Measurements from ENCODE around the gene TRPM1.
"Not testable (repeated sequence)": the region's sequence is repeated elsewhere in the genome, so short reads cannot be mapped to it uniquely, and the experiment has no call there.

The TRPM1 gene

DNA sequence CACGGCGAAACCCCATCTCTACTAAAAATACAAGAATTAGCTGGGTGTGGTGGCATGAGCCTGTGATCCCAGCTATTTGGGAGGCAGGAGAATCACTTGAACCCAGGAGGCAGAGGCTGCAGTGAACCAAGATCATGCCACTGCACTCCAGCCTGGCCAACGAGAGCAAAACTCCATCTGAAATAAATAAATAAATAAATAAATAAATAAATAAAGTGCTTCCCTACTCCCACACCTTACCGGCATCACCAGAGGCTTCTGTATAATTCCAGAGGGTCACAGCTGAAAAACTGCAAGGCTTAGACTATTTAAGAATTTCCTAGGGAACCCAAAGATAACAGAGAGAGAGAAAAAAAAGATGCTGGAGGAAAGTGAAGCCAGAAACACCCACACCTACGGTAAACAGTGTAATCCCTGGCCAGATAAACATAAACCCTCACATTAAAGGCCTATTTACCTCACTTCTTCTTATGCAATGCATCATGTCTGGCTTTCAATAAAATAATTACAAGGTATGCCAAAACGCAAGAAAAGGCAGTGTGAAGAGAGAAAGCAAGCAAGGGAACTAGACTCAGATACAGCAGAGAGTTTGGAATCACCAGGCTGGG lies 15.0 kb upstream of the TRPM1 start:
- DNase-seq = no peak

DNA sequence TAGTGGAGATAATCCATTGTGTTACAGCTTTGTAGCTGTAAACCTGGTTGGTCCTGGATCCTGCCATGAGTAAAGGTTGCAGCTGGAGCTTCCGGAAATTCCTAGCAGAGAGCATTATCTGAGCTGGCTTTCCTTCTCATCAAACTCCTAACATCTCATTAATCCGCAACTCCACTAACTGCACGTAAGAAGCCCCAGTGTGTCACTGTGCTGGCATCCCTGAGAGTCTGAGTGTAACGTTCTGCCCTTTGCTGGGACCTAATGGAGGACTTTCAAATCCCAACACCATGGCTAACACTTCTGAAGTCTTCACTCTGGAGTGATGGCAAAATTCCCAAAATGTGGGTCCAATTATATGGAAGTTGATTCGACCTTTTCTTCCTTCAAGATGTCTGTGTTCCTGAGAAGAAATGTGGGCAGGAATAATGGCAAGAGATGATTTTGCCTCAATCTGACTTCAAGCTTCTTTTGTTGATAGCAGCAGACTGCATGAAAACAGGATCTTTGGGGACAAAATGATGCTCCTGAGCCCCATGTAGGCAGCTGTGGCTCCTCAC lies 9.6 kb upstream of the TRPM1 start:
- DNase-seq = no peak

DNA sequence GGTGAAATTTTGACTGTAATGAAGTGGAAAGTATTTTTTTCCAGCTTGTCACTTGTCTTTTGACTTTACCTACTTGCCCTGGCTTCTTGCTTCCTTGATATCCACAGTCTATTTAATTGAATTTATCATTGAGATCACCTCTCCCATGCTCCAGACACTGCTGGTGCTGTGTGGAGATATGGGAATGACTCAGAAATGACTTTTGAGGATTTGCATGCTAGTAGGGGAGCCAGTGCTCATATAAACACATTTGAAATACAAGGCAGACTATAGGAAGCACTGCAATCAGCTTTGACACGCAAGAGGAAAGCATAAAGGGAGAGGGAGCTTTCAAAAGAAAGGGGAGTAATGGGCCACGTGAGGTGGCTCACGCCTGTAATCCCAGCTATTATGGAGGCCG lies 7.3 kb upstream of the TRPM1 start:
- DNase-seq = no peak

DNA sequence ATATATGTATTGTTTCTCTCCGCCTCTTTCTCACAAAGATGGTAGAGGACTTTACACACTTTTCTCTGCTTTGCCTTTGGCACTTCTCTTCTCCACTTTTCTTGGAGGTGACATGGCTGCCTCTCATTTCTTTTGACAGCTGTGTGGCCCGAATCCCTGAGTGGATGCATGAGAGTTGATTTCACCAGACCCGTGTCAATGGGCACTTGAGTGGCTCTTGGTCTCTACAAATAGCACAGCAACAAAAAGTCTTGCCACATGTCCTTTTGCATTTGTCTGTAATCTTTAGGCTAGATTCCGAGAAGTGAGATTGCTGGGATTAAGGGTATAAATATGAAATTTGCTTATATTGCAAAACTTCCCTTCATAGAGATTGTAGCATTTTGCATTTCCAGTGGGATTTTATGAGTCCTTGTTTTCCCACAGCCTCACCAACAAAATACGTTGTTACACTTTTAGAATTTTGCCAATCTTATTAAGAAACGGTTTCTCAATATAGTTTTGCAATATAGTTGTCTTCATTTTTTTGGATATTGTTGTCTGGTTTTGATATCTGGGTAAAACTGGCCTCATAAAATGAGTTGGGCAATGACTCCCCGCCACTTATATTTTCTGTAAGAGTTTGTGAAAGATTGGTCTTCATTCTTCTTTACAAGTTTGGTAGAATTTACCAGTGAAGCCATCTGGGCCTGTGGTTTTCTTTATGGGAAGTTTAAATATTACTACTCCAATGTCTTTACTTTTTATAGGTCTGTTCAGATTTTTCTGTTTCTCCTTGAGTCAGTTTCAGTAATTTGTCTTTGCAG lies 5.2 kb upstream of the TRPM1 start:
- DNase-seq = no peak

DNA sequence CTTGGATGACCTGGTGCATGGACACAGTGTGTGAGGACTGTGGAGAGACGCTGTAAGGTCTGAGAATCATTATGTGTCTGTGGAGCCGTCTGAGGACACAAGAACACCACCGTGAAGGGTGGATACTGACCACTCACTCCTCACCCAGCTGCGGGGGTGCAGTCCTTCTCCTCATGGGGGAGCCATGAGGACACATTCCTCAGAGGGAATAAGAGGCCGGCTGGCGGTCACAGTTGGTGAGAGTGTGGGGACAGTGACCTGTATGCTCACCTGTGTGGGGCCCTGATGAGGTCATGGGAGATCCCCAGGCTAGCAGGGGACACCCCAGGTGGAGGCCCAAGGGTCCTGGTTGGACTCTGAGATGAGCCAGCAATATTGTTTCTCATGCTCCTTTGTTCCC lies 2.5 kb upstream of the TRPM1 start:
- DNase-seq = no peak

DNA sequence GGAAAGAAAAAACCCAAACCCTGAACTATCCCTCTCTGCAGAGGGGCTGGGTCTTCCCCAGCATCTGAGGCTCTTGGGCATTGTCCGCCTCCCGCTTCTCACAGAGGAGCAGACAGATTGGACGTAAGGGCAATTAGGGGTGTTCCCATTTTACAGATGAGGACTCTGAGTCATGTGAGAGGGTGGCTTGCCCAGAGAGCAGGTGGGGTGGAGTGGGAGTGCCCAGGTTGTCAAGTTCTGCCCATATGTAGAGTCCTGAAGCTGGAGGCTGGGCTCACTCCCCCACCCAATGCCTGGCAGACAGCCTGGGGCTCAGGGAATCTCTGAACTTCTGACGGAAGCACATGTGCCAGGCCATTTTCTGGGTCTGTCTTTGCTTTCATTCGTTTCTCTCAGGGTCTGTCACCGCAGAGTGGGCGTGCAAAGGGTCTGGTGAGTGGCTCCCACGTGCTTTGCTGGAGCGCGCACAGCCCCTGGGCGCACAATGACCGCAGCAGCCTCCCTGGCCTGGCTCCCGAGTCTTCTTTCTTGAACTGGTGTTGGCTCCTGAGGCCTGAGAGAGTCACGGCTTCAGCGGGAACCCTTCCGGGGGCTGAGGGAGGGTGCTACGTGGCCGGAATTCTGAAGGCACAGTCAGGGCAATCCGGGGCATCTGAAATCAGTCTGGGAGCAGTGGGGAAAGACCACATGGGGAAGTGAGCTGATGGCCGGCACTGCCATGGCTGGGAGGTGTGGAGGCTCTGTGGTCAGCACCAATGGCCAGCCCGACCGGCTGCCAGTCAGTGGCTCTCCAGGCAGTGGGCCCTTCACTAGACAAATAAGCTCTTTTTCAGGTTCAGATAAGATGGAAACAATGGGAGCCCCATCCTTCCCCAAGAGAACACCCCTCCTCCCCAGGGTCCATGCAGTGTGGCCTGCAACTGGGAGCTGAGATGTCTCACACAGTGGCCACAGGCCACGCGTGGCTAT lies 1.1 kb upstream of the TRPM1 start:
- no peak for DNase-seq

DNA sequence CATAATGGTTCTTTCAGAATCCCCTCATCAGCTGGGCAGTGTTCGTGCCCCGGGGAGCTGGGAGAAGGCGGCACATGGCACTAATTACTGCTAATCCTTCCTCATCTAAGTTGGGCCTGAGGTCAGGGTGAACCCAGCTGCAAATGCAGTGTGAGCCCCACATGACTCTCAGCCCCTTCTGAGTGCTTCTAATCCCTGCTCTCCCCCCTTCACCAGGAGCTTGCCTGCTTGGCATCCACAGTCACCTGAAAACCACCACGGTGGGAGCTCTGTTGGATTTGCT lies 455 bp upstream of the TRPM1 start:
- no peak for DNase-seq

DNA sequence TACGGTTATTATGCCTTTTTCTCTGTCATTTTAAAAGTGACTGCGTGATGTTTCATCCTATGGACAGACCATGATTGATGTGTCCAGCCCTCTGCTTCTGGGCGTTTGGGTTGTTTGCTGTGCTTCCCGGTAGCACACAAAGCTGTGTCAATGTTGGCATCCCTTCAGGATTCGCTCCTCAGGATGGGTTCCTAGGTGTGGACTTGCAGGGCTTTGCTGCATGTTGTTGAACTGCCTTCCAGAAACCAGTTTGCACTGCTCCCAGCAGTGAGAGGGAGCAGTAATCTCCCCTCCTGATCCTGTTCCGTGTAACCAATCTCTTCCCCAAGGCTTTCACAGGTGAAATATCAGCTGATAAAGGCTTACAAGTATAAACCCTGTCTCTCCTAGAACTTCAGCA lies 787 bp downstream of the TRPM1 start:
- no peak for DNase-seq

DNA sequence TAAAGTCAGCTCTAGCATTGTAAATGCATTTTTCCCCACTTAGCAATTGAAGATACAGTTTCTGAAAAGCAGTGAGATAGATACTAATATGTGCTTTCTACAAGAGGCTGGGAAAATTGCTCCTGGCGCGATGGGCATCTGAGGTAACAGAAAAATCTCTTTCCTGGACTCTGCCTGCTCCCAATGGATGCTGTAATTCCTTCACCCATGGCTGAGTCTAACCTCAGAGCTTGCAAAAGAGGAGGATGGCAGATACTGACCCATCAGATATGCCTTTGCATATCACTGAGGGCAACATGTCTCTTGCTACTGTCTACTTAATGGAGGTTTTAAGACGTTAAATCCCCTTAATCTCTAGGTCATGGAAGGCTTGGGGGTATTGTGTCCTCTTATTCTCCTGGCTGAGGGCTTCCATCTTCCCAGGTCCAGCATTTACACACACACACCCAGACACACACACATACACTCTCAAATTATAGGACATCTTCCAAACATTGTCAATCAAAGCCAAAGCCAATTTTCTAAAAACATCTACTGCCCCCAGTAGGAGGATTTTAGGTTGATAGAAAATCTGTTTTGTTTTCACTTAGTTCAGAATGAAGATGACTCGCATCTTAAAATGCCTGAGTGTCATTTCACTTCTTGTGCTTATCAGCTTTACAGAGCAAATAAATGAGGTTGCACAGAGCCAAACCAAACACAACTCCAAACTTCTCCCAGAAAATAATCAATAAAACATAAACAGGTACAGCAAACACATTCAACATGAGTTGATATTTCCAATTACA lies 2.4 kb downstream of the TRPM1 start:
- DNase-seq = no peak

DNA sequence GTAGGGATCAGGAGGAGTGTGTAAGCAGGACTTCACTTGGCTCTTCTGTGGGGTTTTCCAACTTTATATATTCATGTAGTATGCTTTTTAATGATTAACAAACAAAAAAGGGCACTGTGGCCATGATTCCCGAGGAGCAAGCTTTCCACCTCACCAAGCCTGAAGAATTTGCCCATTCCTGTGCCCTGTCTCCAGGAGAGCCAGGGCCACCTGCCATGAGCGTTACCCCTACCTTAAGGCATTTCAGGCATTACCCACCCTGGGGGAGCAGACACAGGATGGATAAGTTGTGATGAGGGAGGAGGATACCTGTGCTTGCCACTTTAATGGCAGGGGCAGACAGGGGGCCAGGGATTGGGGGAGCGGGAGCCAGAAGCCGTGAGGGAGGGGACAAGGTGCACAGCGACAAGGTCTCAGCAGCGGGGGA lies 3.0 kb downstream of the TRPM1 start:
- no peak for DNase-seq

DNA sequence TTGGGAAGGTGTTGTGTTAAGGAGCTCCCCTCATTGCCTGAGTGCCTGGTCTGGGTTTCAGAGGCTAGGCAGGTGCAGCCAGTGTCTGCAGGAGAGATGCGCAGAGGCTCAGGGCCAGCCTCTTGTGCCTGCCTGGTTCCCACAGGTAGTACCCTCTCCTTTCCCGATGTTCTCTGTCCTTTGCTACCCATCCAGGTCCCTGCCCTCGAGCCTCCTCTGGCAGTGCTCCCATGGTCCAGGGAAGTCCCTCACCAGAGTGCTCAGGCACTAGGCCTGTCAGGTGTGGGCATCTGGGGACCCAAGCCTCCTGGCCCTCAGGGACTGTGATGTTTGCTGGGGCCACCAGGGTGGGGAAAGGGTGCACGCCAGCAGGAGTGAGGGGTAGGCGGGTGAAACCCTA lies 5.0 kb downstream of the TRPM1 start:
- no peak for DNase-seq

DNA sequence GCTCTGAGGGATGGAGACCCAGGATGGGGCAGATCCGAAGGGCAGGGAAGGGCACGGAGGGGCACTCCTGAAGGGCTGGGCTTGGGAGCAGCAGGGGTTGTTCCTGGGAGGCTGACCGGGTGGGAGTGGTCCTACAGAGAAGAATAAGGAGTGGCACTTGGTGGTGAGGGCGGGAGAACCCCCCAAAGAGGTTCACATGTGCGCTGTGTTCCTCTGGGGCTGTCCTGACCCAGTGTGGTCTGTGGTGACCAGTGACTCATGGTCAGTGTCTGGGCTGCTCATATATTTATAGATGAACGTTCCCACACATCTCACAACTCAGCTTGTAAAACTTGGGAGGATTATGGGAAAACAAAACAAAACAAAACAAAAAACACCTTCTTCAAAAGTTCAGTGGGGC lies 10.0 kb downstream of the TRPM1 start:
- DNase-seq = no peak

DNA sequence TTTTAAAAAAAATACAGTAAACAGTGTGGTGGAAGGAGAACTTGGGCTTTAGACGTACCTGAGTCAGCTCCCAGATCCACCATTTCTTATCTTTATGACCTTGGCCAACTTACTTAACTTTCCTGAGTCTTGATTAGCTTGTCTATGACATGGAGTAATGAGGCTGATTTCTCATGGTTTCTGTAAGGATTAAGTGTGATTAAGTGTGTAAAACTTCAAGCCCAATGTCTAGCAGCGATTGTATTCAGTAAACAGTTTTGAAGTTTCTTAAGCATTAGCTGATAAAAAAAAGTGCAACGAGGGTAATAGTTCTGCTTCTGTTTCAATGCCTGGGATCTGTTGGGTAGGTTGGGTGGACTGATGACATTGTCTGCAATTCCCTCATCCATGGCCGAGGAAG lies 10.8 kb downstream of the TRPM1 start:
- DNase-seq = no peak

DNA sequence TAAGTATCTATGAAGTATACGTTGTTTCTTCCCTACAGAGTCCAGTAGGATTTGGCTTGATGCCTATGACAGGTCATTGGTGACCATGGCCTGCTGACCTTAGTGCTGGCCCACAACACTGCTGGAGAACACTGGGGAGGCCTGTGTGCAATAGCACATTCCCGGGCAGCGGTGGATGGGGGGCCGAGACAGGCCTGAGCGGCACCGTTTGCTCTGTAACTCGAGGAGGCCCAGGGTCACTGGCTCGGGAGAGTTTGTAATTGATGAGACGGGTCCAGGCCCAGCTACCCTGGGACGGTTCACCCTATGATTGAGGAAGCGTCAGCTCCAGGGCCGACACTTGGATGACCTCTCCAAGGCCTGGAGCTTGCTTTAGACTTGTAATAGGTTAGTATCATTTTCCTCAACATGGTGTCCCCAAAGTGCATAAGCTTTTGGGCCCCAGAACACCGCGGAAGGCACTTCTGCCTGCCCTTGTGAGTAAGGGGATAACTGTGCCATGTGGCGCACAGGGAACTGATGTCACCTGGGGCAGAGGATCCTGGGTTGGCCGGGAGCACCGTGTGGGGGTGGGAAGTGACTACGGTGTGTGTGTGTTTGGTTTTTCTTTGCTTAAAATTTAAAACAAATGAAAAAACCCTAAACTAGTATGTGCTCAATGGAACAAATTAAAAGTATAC lies 12.0 kb downstream of the TRPM1 start:
- DNase-seq = no peak

DNA sequence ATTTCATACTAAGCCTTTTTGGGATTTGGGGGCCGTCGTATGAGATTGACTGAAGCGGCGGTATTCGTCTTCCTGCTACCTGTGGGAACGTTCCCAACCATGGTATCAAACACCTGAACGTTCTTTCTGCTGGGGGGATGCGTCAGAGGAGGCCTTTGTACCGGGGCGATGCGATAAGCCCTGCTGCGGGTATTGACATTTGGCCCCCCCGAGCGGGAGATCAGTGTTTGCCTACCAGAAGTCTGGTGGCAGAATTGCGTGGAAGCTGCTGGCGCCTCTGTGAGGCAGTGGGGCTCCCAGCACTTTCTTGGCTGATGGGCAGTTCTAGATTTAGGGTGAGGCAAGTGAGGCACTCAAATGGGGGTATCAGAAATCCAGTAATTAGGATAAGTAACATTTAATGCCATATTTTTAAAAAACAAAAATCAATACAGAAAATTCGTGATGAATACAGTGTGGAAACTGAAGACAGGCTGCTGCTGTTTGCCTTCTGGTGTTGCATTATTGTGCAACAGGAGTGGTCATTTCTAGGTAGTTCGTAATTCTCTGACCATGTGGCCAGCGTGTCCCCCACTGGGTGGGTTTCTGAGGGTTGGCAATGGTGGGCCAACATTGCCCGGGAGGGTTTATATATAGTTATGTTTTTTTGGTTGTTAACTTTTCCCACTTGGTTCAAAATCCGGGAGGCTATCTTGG lies 12.7 kb downstream of the TRPM1 start:
- DNase-seq = no peak

DNA sequence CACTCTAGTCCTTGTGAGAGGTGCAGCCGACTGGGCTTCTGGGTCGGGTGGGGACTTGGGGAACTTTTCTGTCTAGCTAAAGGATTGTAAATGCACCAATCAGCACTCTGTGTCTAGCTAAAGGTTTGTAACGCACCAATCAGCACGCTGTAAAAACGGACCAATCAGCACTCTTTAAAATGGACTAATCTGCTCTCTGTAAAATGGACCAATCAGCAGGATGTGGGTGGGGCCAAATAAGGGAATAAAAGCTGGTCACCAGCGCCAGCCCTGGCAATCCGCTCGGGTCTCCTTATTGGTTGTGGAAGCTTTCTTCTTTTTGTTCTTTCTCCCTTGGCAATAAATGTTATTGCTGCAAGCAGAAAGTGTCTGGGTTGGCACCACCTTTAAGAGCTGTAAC lies 13.5 kb downstream of the TRPM1 start:
- DNase-seq = not testable (repeated sequence)

DNA sequence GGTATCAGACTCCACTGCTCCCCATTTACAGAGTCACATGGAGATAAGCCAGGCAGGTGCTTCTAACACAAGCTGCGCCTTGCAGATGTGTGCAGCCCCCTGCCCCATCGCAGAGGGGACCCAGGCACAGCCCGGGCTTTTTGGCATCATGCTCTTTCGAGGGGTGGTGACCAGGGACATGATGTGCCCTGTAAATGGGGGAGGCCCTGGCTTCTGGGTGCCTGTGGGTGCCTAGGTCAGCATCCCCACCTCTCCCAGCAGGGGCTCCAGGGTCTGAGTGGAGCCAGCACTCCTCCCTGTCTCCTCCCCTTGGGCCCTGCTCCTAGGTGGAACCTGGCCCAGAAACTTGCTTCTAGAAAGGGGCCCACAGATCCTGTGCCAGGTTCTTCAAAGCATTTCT lies 15.2 kb downstream of the TRPM1 start:
- no peak for DNase-seq

DNA sequence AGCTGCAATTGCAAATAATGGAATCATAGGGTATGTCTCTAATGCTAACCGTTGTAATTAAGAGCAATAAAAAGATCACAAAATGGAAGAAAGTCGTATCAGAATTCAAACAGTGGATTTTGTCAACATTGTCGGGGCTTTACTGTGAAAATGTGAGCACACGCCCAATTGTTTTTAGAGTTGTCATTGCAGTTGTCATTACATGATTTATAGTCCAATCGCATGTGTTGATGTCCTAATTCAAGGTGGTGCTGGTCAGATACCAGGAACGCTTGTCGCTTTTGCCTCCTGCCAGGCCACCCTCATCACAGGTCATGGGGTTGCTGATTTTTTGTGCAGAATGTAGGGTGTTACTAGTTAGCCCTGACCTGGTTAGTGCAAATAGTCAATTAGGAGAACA lies 16.2 kb downstream of the TRPM1 start:
- no peak for DNase-seq

DNA sequence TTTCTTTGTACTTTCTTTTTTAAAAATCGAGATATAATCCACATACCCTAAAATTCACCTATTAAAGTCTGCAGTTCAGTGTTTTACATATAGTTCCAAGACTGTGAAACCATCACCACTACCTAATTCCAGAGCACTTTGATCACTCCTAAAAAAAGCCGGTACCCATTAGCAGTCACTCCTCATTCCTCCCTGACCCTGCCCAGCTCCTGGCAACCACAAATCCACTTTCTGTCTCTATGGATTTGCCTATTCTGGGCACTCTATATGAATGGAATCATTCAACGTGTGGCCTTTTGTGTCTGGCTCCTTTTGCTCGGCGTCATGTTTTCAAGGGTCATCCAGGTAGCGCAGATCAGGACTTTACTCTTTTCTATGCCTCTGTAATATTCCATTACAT lies 17.3 kb downstream of the TRPM1 start:
- no peak for DNase-seq

DNA sequence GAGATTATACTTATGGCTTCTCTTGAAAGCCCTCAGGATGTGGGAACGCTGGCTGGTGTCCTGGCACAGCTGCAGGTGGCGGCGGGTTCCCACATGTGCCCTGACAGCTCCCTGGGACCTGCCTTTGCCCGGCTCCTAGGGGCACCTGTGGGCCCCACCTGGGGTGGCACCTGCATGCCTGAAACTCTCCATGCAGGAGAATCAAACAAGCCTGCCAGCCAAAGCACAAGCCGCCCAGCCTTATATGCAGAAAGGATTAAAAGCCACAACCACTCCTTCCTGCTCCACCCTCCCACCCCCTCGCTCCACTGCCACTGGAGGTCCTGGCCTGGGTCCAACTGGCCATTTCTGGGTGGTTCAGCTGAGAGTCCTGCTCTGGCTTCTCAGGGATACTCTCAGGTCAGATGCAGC lies 18.1 kb downstream of the TRPM1 start:
- no peak for DNase-seq

DNA sequence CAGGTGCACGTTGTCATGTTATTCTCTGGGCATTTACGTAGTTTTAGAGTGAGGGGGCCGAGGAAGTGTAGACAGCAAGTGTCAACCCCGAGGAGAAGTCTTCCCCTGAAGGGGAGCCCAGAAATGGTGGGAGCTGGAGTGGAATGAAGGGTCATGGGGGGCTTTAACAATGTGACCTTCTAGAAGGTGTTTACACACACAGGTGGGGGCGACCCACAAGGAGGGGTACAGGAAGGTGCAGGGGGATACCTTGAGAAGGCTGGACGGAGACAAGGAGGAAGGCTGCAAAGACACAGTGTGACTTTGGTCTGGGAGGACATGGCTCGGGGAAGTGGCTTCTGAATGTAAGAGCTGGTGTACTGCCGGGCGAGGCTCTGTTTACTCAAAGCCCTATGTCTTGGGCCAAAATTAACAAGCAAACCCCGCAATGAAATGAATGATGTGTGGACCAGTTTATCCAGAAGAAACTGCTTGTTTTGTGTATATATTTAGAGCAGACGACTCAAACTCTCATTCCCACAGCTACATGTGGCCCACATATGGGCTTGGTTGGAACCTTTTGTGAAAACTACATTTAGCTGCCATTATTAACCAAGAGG lies 18.7 kb downstream of the TRPM1 start:
- DNase-seq = no peak
